Erythroblast (primary cell): ENCODE data around the gene SRPK2.
"Not testable (repeated sequence)": the region's sequence is repeated elsewhere in the genome, so short reads cannot be mapped to it uniquely, and the experiment has no call there.

Source experiments
- DNase-seq, 2 experiments: peaks; one replicate each; lab custom pipeline; 2025; lab: John Stamatoyannopoulos, UW
- GATA1 ChIP-seq: IDR thresholded peaks from 2 replicates; pipeline ENCODE4 v1.6.1; 2011; ENCODE audit warnings: low read depth, mild to moderate bottlenecking, control low read depth, low read length, moderate library complexity
- POLR2A ChIP-seq: IDR thresholded peaks from 2 replicates; pipeline ENCODE4 v1.6.1; 2011; ENCODE audit warnings: mild to moderate bottlenecking, low read length

Gene SRPK2

DNA sequence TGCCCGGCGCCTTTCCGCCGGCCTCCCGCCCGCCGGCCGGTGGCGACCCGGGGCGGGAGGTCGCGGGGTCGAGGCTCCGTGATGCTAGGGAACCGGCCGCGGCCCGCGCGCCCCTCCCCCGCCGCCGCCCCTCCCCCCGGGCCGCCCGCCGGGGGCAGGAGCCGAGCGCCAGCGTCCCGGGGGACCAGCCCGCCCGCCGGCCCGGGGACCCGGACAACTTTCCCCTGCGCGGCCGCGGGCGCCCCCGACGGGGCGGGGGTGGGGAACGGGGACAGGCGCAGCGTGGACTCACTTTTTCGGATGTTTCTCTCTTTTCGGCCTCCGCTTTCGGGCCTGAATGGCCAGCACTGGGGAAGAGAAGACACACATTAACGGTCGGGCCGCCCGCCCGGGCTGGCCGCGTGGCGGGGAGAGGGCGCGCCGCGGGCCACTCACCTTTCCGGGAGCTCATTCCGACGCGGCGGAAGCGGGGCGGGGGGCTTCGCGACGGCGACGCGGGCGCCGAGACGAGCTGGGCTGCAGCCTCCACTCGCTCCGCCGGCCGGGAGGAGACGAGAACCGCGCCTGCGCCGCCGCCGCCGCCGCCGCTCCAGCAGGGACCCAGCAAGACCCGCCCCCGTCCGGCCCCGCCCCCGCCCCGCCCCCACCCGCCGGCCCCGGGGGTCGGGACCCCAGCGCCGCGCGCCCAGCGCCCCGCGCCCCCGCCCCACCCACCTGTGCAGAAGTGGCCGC is at the start of gene SRPK2:
Gene SRPK2, minus strand, starts transcription at position 566 of the 732 bp plus-strand sequence.
- peak; percentile 69 to 70 for DNase-seq
- TF ChIP-seq POLR2A (no peak), GATA1 (no peak)

DNA sequence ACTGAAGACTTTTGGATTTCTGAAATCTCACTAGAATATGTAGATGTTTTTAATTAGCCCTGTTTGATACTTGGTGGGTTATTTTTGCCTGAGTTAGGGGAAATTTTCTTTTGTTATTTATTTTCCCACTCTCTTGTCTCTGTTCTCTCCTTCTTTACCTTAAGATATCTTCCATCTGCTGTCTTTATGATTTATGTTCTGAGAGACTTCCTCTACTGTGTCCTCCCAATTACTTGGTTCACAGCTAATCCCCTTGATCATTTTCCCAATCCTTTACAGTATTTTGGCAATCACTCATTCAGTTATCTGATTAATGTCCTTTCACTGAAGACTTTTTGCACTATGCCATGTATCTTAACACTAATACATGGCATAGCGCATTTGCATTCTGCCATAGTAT is 49.5 kb upstream of the SRPK2 start:
- TF ChIP-seq GATA1 (no peak), POLR2A (no peak)
- DNase-seq, result no peak

DNA sequence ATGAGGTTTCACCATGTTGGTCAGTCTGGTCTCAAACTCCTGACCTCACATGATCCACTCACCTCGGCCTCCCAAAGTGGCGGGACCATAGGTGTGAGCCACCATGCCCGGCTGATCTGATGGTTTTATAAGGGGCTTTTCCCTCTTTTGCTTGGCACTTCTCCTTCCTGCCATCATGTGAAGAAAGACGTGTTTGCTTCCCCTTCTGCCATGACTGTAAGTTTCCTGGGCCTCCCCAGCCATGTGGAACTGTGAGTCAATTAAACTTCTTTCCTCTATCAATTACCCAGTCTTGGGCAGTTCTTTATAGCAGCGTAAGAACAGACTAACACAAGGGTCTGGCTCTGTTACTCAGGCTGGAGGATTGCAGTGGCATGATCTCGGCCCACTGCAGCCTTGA is 48.6 kb upstream of the SRPK2 start:
- not testable (repeated sequence) for DNase-seq

DNA sequence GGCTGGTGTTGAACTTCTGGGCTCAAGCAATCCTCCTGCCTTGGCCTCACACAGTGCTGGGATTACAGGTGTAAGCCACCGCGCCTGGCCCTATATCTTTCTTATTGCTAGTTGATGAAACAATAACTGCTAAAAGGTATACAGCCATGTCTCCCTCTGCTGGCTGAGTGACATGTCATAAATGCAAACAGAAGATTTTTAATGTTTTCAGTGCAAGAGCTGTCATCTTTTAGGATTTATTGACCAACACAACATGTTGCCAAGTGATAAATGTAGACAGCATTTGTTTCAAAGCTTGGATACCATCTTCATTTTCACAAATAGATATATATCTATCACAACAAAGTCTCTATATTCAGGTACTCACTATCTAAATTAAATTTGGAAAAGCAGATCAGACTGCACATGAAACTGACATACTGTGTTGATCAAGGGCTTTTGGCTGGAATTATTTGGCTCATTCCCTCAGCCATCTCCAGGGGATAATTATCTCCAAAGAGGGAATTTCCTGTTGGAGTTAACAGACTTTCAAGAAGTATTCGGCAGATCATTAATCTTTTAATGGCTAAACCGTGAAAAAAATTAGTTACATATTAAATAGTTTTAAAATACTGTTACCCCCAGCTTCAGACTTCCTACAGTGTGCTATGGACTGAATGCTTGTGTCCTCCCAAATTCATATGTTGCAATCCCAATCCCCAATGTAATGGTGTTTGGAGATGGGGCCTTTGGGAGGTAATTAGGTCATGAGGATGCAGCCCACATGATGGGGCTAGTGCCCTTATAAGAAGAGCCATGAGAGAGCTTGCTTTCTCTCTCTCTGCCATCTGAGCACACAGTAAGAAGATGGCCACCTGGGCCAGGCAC is 41.3 kb upstream of the SRPK2 start:
- no peak for TF ChIP-seq POLR2A
- no peak for TF ChIP-seq GATA1
- peak; percentile 42 to 52 for DNase-seq

DNA sequence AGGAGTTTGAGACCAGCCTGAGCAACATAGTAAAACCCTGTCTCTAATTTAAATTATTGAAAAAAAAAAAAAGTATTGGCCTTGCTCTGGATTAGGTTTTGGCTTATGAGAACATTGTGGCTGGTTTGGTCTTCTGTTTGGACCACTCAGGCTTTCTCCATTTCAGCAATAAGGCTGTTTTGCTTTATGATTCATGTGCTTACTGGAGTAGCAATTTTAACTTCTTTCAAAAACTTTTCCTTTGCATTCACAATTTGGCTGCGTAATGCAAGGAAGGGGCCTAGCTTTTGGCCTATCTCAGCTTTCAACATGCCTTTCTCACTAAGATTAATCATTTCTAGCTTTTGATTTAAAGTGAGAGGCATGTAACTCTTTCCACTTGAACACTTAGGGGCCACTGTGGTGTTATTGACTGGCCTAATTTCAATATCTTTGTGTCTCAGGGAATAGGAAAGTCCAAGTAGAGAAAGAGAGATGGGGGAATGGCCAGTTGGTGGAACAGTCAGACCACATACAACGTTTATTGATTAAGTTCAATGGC is 38.0 kb upstream of the SRPK2 start:
- DNase-seq, result no peak
- TF ChIP-seq GATA1 (no peak), POLR2A (no peak)

DNA sequence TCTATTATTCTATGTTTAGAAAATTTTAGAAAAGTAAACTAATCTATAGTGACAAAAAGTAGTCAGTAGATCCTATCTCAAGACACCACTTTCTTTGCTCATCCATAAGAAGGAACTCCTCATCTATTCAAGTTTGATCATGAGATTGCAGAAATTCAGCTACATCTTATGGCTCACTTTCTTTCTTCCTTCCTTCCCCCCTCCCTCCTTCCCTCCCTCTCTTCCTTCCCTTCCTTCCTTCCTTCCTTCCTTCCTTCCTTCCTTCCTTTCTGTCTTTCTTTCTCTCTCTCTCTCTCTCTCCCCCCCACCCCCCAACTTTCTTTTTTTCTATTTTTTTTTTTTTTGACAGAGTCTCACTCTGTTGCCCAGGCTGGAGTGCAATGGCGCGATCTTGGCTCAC is 35.3 kb upstream of the SRPK2 start:
- no peak for DNase-seq
- TF ChIP-seq POLR2A, result no peak
- TF ChIP-seq GATA1, result no peak

DNA sequence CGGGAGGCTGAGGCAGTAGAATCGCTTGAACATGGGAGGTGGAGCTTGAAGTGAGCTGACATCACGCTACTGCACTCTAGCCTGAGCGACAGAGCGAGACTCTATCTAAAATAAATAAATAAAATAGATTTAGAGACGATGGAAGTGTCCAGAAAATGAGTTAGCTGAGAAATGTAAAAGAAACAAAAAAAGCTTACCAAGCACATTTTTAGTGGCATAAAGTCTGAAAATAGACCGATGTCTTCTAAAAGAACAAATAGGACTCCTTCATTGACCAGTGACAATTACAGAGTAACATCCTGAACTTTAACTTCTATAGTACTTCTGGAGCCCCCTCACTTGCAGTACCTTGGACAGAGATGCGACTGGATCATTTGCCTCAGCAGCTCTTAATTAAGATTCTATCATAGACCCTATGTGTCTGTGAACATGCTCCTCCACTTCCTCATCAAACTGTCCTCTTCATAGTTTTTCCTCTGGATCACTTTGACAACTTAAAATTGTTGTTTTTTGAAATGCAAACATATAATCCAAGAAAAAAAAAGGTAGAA is 25.2 kb upstream of the SRPK2 start:
- TF ChIP-seq GATA1, result no peak
- TF ChIP-seq POLR2A, result no peak
- no peak for DNase-seq

DNA sequence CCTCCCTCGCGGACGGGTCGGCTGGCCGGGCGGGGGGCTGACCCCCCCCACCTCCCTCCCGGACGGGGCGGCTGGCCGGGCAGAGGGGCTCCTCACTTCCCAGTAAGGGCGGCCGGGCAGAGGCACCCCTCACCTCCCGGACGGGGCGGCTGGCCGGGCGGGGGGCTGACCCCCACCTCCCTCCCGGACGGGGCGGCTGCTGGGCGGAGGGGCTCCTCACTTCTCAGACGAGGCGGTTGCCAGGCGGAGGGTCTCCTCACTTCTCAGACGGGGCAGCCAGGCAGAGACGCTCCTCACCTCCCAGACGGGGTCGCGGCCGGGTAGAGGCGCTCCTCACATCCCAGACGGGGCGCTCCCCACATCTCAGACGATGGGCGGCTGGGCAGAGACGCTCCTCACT is 22.1 kb upstream of the SRPK2 start:
- DNase-seq, result not testable (repeated sequence)

DNA sequence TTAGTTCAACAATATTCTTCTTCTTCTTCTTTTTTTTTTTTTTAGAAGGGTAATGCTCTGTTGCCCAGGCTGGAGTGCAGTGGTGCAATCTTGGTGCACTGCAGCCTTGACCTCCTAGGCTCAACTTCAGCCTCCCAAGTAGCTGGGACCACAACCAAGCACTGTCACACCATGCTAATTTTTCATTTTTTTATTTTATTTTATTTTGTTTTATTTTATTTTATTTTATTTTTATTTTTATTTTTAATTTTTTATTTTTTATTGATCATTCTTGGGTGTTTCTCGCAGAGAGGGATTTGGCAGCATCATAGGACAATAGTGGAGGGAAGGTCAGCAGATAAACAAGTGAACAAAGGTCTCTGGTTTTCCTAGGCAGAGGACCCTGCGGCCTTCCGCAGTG is 21.1 kb upstream of the SRPK2 start:
- DNase-seq, result not testable (repeated sequence)

DNA sequence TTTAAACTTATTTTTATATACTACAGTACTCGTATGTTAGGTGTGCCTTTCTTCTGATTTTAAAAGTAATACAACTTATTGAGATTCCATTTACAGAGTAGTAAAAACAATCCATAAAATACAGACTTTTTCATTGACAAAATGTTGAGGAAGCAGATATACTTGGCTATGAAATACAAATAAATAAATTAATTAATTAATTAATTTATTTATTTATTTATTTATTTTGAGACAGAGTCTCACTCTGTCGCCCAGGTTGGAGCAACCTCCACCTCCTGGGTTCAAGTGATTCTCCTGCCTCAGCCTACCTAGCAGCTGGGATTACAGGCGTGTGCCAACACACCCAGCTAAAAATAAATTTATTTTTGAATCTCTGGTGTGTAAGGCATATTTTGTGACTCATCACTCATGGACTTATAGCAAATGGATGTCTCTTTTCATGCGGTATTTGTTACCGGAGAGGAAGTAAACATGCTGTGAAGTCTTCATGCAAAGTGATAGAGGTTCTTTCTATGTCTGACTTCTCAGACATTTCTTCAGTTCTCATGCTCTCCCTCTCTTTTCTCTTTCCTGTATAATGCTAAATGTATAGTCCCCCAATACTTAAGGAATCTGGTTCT is 20.2 kb upstream of the SRPK2 start:
- DNase-seq, result no peak
- no peak for TF ChIP-seq POLR2A
- TF ChIP-seq GATA1, result no peak

DNA sequence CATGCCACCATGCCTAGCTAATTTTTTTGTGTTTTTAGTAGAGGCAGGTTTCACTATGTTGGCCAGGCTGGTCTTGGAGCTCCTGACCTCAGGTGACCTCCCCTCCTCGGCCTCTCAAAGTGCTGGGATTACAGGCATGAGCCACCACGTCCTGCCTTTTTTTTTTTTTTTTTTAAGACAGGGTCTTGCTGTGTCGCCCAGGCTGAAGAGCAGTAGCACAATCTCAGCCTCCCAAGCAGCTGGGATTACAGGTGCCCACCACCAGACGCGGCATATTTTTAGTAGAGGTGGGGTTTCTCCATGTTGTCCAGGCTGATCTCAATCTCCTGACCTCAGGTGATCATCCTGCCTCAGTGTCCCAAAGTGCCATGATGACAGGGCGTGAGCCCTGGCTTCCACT is 14.4 kb upstream of the SRPK2 start:
- TF ChIP-seq POLR2A (no peak), GATA1 (no peak)

DNA sequence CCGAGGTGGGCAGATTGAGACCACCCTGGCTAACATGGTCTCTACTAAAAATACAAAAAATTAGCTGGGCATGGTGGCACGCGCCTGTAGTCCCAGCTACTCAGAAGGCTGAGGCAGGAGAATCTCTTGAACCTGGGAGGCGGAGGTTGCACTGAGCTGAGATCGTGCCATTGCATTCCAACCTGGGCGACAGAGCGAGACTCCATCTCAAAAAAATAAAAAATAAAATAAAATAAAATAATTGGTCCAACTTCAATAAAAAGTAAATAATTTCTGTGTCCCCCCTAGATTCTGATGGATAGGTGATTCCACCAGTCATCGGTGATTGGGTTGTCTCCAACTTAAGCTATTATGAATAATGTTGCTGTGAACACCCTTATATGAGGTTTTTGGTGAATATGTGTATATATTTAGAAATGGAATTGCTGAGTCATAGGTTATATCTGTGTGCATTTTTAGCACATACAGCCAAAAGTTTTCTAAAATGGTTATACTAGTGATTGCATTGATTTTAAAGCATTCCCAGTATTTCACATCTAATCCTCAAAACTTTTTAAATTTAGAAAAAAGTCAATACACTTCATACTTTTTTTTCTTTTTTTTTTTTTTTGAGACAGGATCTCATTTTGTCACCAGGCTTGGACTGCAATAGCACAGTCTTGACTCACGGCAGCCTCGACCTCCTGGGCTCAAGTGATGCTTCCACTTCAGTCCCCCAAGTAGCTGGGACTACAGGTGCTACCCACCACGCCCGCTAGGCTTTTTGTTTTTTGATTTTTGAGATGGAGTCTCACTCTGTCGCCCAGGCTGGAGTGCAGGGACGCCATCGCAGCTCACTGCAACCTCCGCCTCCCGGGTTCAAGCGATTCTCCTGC is 13.7 kb upstream of the SRPK2 start:
- DNase-seq, result no peak
- no peak for TF ChIP-seq GATA1
- TF ChIP-seq POLR2A, result no peak

More for the DNA sequence above, 14.4 kb upstream of the SRPK2 start:
- no peak for DNase-seq

DNA sequence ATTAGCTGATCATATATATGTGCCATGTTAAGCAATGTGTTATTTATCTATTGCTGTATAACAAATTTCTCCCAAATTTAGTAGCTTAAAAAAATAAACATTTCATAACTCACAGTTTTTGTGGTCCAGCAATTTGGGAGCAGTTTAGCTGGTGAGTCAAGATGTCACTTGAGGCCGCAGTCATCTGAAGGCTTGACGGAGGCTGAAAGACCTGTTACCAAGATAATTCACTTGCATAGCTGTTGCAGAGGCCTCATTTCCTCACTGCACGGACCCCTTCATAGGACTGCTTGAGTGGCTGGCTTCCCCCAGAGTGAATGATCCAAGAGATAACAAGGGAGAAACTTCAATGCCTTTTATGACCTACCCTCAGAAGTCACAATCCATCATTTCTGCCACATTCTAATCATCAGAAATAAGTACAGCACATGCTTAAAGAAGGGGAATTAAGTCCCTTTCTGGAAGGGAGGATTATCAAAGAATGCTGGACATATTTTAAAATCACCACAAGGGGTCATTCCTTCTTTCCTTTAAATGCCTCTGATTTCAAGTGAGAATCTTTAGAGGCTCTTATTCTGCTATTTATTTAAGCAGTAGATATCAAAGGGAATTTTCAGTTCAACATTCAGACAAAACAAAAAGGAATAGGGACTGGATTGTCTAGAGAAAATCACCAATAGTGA is 10.5 kb upstream of the SRPK2 start:
- no peak for DNase-seq
- TF ChIP-seq POLR2A (no peak), GATA1 (no peak)
